HG03095 (cell line): Measurements from ENCODE around the gene HTR3A.
"Not testable (repeated sequence)": the region's sequence is repeated elsewhere in the genome, so short reads cannot be mapped to it uniquely, and the experiment has no call there.

Experiments used
- ATAC-seq: cut with Tn5 transposase; IDR thresholded peaks from one replicate; pipeline ENCODE4 v1.9.1; 2021; ENCODE audit warnings: moderate library complexity; ENCODE audit not compliant: unreplicated experiment

HTR3A gene

GRCh38 chr11:113974741-113975470 lies at the start of gene HTR3A:
HTR3A (plus strand) TSS chr11:113975108; CDS start chr11:113975326, 218 bp downstream.
- no peak for ATAC-seq

GRCh38 chr11:113926273-113927197 lies 48.4 kb upstream of the HTR3A start:
- ATAC-seq = no peak

- ATAC-seq = no peak
Observed at GRCh38 chr11:113928311-113928710, 46.6 kb upstream of the HTR3A start.

- ATAC-seq = no peak
Observed at GRCh38 chr11:113932788-113933187, 42.1 kb upstream of the HTR3A start.

- not testable (repeated sequence) for ATAC-seq
Observed at GRCh38 chr11:113934193-113934592, 40.7 kb upstream of the HTR3A start.

GRCh38 chr11:113934761-113935160 lies 40.1 kb upstream of the HTR3A start:
- ATAC-seq = no peak

- ATAC-seq = no peak
Observed at GRCh38 chr11:113935858-113936257, 39.0 kb upstream of the HTR3A start.

- no peak for ATAC-seq
Observed at GRCh38 chr11:113937918-113938317, 37.0 kb upstream of the HTR3A start.

- ATAC-seq = no peak
Observed at GRCh38 chr11:113942256-113942655, 32.7 kb upstream of the HTR3A start.

GRCh38 chr11:113946162-113946561 lies 28.7 kb upstream of the HTR3A start:
- ATAC-seq = not testable (repeated sequence)

- ATAC-seq = no peak
Observed at GRCh38 chr11:113947994-113948393, 26.9 kb upstream of the HTR3A start.

- ATAC-seq = no peak
Observed at GRCh38 chr11:113949891-113950290, 25.0 kb upstream of the HTR3A start.

GRCh38 chr11:113951537-113951936 lies 23.4 kb upstream of the HTR3A start:
- ATAC-seq = no peak

GRCh38 chr11:113952070-113952469 lies 22.8 kb upstream of the HTR3A start:
- ATAC-seq = no peak

- ATAC-seq = no peak
Observed at GRCh38 chr11:113952588-113952987, 22.3 kb upstream of the HTR3A start.

GRCh38 chr11:113954235-113954634 lies 20.7 kb upstream of the HTR3A start:
- no peak for ATAC-seq

GRCh38 chr11:113956986-113957385 lies 17.9 kb upstream of the HTR3A start:
- no peak for ATAC-seq

- no peak for ATAC-seq
Observed at GRCh38 chr11:113960702-113961330, 14.1 kb upstream of the HTR3A start.

GRCh38 chr11:113967361-113967760 lies 7.5 kb upstream of the HTR3A start:
- ATAC-seq = no peak

- ATAC-seq = no peak
Observed at GRCh38 chr11:113971506-113972195, 3.3 kb upstream of the HTR3A start.

- no peak for ATAC-seq
Observed at GRCh38 chr11:113977071-113977490, 2.2 kb downstream of the HTR3A start.
